ENCODE results near the gene AP1S2.
A peak's percentile ranks its signal among the peaks of the same experiment; 100 is the strongest.
"Not testable (repeated sequence)": the region's sequence is repeated elsewhere in the genome, so short reads cannot be mapped to it uniquely, and the experiment has no call there.

The AP1S2 gene

DNA sequence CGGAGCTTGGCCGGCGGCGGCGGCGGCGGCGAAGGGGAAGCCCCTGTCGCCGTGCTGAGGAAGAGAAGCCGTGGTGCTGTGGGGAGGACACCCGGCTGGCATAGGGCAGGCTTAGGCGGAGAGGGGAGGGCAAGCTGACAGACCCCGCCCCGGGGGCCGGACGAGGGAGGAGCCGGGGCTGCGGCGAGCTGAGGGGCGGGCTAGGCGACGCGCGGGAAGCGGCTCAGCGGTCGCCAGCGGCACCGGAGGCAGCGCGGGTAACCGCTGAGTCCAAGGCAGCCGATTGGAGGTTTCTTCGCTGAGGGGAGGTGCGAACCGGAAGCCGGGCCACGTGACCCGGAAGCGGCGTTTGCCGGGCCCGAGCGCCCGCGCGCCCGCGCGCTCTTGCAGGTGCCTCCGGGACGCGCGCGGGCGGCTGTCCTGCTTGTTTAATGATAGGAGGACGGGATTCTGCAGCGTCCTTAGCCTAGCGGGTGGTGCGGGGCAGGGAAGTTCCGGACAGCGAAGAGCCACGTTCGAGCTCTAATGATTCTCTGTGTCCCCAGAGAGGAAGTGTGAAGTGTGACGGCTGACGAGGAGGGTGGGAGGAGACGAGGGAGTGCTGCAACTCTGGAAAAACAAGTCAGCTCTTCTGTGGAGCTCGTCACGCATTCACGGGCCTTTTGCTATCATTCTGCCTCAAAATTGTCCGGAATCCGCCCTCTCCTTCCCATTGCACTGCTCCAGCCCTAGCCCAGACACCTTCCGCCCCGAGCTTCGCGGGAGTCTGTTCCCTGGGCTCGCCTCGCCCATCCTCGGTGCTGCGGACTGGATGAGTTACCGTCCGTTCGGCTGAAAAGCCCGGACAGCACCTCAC, at the start of gene AP1S2:
Gene AP1S2 (minus strand): TSS at position 102 of the 856 bp plus-strand sequence. CDS start 2,289 bp downstream, outside the sequence.
- DNase-seq = peak; percentile 62

DNA sequence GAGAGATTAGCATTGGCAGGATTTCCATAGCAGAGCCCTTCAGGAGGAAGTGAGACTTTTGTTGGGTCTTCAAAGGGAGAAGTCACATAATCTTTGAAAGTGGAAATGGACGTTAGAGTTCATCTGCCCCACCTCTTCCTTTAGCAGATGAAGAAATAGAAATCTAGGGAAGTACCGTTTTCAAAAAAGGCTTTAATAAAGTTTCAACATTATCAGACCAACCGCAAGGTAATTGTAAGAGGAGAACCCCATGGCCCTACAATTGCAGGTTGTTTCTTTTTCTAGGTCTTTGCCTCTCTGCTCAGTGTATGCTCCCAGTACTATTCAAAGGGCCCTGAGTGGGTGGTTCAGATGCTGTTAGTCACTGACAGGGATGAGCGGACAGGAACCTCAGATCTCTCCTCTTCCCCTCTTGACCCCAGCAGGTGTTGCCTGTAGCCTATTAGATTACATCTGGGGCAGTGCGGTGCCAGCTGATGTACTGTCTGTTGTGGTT, 48.6 kb upstream of the AP1S2 start:
- DNase-seq = no peak

DNA sequence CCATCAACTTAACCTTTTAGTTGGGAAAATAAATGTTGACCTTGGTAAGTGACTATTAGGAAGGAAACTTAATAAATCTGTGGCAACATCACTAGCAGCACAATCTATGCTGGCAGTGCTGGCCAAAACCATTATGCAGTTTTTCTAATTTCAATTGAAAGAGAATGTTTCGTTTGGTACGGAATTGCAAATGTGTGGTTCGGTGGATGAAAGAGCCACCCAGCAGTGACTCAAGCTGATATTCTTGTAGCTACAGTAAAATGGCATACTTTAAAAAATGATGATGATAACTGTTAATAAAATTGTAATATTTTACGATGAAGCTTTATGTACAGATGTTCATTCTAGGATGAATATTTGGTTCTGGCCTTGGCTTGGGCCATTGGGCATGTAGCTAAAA, 40.7 kb upstream of the AP1S2 start:
- no peak for DNase-seq

DNA sequence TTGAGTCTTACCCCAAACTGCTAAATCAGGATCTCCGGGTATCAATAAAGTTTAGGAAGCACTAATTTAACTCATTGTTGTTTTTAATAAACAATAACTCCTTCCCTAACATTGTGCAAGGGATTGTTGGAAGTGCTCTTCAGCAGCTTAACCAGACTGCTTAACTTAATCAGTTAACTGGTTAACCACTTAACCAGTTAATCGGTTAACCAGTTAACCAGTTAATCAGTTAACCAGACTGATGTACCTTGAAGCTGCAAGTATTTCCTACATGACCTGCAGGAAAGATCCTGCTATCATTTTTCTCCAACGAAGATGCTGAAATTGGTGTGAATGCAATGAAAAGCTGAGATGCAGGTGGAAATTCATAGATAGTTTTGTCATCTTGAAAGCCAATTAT, 40.1 kb upstream of the AP1S2 start:
- DNase-seq = no peak

DNA sequence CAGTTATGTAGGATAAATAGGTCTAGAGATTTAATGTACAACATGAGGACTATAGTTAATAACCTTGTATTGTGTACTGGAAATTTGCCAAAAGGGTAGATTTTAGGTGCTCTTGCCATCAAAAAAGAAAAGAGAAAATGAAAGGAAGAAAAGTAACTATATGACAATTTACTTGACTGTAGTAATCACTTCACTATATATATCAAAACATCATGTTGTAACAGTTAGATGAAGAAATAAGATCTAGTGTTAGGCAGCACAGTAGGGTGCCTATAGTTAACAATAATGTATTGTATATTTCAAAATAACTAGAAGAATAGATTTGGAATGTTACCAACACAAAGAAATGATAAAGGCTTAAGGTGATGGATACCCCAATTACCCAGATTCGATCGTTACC, 35.9 kb upstream of the AP1S2 start:
- DNase-seq = no peak

GRCh38 chrX:15888062-15888461, 33.4 kb upstream of the AP1S2 start:
- no peak for DNase-seq

DNA sequence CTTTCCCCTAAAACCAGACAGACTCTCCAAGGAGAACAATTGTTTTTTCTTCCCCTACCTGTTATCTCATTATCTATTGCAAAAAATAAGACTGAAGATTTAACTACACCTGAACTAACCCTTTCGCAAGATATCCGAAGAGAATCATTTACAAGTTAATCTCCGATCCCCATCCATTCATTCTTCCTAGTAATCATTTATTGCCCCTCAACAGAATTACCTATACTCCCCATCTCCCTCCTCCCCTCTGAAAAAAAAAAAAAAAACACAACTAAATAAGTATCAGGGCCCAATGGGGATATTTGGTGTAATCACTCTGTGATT, 28.9 kb upstream of the AP1S2 start:
- DNase-seq = no peak

GRCh38 chrX:15882704-15883539, 28.3 kb upstream of the AP1S2 start:
- no peak for DNase-seq

GRCh38 chrX:15881381-15881897, 26.8 kb upstream of the AP1S2 start:
- DNase-seq = no peak

DNA sequence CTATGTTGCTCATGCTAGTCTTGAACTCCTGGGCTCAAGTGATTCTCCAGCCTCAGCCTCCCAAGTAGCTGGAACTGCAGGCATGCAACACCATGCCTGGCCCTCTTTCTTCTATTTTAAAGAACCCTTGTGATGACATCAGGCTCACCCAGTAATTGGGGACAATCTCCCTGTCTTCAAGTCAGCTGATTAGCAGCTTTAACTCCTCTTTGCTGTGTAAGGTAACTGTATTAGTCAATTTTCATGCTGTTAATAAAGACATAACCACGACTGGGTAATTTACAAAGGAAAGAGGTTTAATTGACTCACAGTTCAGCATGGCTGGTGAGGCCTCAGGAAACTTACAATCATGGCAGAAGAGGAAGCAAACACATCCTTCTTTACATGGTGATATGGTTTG, 23.3 kb upstream of the AP1S2 start:
- not testable (repeated sequence) for DNase-seq

DNA sequence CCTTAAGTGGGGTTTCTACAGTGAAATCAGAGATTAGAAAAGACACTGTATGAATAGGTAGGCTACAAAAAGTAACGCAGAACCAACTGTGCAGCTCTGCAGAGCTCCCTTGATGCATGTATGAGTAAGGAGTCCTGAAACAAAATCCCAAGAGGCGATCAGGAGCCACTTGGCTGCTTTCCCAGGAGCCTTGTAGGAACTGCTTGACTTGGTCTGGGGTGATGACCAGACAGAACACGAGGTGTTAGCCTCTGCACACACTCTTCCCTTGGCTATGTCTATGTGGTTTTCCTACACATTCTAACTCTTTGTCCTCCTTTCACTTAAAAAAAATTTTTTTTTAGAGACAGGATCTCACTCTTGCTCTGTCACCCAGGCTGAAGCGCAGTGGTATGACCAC, 22.8 kb upstream of the AP1S2 start:
- no peak for DNase-seq

- no peak for DNase-seq
Observed at GRCh38 chrX:15874672-15875071, 20.1 kb upstream of the AP1S2 start.

GRCh38 chrX:15873566-15873965, 19.0 kb upstream of the AP1S2 start:
- no peak for DNase-seq

GRCh38 chrX:15870310-15870709, 15.7 kb upstream of the AP1S2 start:
- no peak for DNase-seq

GRCh38 chrX:15869695-15870094, 15.1 kb upstream of the AP1S2 start:
- DNase-seq = no peak

GRCh38 chrX:15866147-15866546, 11.5 kb upstream of the AP1S2 start:
- DNase-seq = no peak

DNA sequence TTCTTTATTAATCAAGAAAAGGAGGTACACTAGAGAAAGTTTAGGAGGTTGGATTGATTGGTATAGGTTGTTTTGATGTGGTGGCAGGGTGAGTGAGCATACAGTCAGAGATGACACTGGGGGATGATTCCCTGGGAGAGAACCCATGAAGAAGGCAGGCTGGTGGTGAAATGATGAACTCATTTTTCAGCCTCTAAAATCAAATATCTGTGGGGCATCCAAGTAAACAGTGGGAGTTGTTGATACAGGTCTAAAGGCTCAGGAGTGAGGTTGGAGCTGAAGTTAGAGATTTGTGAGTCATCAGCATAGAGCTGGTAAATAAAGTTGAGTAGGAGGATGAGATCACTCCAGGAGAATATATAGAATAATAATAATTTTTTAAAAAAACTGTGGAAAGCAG, 10.0 kb upstream of the AP1S2 start:
- no peak for DNase-seq

DNA sequence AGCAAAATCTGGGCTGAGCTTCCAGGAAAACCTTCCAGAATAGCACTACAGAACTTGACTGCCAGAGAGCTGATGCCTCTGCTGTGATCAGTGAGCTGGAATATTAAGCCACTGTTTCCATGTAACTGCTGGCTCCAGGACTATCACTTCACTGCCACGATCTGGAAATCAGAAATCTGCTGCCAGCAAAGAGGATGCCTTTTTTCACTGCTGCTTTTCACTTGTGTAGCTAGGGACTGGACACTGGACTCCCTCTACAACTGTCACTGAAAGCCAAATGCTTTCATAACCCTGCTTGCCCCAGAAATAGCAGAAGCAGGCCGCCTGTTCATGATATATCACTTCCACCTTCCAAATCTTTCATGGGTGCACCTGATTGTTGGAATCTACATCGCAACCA, 9.4 kb upstream of the AP1S2 start:
- no peak for DNase-seq

DNA sequence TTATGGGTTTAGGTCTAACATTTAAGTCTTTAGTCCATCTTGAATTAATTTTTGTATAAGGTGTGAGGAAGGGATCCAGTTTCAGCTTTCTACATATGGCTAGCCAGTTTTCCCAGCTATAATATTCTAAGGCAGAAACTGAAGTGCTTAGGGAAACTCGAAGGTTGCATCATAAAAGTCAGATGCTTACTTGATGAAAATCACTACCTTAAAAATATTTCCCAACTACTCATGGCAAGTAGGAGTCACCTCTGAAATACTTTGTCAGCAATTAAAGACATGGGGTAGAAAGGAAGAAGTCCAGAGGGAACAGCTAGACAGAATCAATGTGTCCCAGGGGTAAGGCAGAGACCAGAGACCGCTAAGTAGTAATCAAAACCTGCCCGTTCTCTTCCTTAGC, 6.3 kb upstream of the AP1S2 start:
- DNase-seq = no peak

DNA sequence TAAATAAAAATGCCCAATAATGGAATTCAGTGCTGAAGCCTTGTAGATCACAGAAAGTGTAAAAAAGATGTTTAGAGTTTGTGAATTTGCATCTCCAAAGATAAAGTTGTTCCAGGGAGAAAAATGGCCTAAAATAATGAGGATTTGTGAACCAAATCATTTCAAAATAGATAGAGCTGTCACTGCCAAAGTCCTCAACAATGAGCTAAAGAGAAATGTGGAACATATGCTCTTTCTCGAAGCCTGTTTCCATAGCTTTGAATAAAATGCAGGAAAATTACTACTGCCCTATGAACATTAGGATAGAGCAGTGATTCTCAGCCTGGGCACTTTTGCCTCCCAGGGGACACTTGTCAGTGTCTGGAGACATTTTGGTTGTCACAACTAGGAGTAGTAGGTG, 3.4 kb upstream of the AP1S2 start:
- no peak for DNase-seq

DNA sequence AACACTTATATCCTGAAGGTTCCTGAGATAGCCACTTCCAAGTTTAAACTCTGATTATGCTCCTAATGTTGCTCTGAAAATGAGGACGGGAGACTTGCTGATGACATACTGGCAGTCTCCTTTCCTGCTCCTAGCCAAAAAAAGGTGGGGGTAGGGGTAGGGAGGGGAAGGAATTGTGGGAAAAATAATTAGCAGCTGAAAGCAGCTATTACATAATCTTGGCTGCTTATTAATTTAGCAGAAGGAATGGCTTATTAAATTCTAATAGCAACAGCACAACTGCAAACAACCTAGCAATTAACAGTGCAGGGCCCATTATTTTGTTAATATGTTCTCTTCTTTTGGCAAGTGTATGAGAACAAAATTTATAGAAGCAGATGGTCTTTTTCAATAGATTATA, 2.0 kb upstream of the AP1S2 start:
- no peak for DNase-seq

DNA sequence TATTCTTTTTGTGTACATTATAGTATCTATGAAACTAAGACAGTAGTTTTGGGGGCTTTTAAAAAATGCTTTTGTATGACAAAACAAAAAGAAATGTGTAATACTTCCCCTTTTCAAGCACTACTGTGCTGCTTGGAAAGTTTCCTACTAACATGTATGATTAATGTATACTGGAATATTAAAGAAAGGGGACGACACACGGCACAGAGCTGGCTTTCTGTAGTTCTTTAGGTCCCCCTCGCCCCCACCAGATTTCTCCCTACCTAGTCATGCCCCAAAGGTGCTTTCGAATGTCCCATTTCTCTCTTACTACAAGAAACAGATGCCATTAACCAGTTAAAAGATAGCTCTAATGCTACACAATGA, 1.6 kb upstream of the AP1S2 start:
- DNase-seq = no peak

- no peak for DNase-seq
Observed at GRCh38 chrX:15855568-15856221, 1.1 kb upstream of the AP1S2 start.

Data from NCI-H2081 treated with DMSO at 0.1 percent for 48 hours (cell line).